ENCODE results near the gene SIGLEC9.

- TF ChIP-seq, protein P1, sequence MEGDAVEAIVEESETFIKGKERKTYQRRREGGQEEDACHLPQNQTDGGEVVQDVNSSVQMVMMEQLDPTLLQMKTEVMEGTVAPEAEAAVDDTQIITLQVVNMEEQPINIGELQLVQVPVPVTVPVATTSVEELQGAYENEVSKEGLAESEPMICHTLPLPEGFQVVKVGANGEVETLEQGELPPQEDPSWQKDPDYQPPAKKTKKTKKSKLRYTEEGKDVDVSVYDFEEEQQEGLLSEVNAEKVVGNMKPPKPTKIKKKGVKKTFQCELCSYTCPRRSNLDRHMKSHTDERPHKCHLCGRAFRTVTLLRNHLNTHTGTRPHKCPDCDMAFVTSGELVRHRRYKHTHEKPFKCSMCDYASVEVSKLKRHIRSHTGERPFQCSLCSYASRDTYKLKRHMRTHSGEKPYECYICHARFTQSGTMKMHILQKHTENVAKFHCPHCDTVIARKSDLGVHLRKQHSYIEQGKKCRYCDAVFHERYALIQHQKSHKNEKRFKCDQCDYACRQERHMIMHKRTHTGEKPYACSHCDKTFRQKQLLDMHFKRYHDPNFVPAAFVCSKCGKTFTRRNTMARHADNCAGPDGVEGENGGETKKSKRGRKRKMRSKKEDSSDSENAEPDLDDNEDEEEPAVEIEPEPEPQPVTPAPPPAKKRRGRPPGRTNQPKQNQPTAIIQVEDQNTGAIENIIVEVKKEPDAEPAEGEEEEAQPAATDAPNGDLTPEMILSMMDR (IDR thresholded peaks at IDR 0.05), result no peak
- TF ChIP-seq EP300 (IDR thresholded peaks at IDR 0.05), result no peak
- no peak for TF ChIP-seq POLR2A (IDR thresholded peaks at IDR 0.05)
These were observed 20.8 kb upstream of the SIGLEC9 start for GRCh38 chr19:51103926-51104341.

All from ovary (tissue), 3 donors.